Endometrial microvascular endothelial cells (primary cell): ENCODE data around the gene MORN3. TPM values are rescaled to one million over a fixed set of nuclear protein-coding genes. Genes with fewer than 3 reads are reported as not detected.

Experiments
- in situ Hi-C: cut with HindIII; loops from 2 replicates; pipeline ENCODE4 v1.10.0; 2017; ENCODE audit warnings: low sequenced_read_pairs, low pct_unique_long_range_greater_than_20kb; ENCODE audit errors: inconsistent ontology term
- total RNA-seq: library from RNA; depleted of rRNA; stranded (reverse); fragments of >200 nt; gene quantifications from one replicate; pipeline ENCODE4 v1.2.3, GENCODE V29; 2015; ENCODE audit errors: inconsistent ontology term

Gene MORN3
- total RNA-seq, 1 donor from 2014 or later, result 0.19 TPM

DNA sequence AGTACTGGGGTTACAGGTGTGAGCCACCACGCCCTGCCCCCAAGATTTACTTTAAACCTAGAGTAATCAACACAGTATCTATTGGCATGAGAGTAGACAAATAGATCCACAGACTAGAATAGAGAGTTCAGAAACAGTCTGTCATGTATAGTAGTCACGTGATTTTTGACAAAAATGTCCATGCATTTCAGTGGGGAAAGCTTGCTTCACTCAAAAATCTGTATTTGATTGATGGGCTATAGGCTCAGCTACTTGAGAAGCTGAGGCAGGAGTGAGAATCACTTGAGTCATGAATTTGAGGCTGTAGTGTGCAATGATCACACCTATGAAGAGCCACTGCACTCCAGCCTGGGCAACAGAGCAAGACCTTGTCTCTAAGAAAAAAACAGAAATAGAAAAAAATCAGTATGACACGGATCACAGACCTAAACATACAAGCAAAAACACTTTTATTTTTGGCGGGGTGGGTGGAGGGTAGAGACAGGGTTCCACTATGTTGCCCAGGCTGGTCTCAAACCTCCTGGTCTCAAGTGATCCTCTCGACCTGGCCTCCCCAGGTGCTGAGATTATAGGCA, 50.7 kb downstream of the MORN3 start:
- in situ Hi-C loops, result no loop called here

DNA sequence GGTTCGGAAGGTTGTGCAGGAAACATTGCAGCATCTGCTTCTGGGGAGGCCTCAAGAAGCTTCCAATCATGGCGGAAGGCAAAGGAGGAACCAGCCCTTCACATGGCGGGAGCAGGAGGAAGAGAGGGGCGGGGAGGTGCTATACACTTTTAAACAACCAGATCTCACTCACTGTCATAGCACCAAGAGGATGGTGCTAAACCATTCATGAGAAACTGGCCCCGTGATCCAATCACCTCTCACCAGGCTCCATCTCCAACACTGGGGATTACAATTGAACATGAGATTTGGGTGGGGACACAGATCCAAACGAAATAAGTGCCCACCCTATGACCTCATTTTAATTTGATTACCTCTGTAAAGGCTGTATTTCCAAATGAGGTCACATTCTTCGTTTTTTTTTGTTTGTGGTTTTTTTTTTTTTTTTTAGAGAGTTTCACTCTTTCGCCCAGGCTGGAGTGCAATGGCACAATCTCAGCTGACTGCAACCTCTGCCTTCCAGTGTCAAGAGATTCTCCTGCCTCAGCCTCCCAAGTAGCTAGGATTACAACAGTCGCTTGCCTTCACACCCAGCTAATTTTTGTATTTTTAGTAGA, 54.5 kb downstream of the MORN3 start:
- in situ Hi-C loops, result no loop called here

DNA sequence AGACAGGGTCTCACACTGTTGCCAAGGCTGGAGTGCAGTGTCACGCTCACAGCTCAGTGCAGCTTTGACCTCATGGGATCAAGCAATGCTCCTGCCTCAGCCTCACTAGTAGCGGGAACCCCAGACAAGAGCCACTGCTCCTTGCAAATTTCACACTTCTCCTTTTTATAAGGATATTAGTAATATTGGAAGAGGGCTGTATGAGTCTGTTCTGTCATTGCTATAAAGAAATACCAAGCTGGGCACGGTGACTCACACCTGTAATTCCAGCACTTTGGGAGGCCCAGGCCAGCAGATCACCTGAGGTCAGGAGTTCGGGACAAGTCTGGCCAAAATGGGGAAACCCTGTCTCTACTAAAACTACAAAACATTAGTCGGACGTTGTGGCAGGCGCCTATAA, 56.0 kb downstream of the MORN3 start:
- in situ Hi-C loops, result no loop called here

DNA sequence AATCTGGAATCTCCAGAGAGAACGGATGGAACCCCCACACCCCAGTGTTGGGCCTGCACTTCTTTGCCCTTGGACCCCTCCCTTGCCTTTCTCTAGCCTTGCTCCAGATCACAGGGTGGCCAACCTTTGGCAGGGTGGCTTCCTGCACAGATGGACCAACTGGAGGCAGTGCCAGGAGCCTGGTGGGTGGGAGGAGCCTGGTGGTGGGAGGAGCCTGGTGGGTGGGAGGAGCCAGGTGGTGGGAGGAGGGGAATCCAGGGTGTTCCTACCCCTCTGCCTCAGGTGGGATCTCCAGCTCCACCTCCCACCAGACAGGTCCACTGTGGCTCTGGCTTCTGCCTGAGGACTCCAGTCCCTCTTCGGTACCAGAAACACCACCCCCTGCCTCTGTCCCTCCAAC, 58.1 kb downstream of the MORN3 start:
- in situ Hi-C loops, result no loop called here

DNA sequence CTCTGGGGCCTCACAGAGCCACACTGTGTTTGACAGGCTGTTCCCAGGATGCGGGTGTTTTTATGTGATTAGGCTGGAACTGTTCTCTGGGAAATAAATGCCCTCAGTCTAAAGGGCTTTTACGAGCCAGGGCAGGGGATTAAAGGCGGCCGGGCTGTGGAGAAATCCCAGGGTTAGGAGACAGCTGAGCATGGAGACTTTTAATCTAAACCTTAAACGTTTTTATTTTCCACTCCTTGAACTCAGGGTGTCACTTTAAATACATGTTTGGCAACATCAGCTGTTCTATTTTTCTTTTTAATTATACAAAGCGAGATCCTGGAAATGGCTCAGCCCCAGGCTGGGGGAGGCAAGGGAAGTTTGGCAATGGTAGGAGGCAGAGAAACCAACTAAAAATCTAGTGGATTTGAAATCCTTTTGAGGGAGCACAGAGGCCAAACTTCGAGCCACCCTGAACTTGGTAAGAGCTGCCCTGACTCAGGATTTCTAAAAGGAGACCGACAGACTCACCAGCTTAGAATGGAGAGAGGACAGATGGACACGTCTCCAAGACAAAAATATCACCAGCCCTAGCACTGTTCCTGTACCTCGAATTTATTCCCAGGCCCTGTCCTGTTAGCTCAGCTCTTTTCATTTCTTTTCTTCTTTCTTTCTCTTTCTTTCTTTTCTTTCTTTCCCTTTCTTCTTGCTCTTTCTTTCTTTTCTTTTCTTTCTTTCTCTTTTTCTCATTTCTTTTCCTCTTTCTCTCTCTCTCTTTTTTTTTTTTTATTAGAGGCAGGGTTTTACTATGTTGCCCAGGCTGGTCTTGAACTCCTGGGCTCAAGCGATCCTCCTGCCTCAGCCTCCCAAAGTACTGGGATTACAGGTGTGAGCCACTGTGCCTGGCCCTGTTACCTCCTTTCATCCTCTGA, 59.0 kb downstream of the MORN3 start:
- in situ Hi-C loops, result no loop called here

DNA sequence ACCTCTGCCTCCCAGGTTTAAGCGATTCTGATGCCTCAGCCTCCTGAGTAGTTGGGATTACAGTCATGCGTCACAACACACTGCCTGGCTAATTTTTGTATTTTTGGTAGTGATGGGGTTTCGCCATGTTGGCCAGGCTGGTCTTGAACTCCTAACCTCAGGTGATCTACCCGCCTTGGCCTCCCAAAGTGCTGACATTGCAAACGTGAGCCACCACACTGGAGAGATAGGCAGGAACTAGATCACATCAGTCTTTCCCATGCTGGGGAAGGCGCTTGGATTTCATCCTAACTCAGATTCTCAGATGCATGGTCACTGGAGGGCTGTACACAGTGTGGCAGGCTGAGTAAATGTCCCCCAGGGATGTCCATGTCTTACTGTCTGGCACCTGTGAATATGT, 61.2 kb downstream of the MORN3 start:
- in situ Hi-C loops, result no loop called here

DNA sequence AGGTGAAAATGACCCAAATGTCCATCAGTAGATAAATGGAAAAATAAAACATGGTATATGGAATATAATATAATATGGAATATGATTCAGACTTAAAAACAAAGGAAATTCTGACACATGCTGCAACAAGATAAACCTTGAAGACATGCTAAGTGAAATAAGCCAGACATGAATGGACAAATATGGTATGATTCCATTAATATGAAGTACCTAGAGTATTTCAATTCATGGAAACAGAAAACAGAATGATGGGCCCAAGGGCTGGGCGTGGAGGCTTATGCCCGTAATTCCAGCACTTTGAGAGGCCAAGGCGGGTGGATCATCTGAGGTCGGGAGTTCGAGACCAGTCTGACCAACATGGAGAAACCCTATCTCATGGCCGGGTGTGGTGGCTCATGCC, 65.9 kb downstream of the MORN3 start:
- in situ Hi-C loops, result no loop called here

DNA sequence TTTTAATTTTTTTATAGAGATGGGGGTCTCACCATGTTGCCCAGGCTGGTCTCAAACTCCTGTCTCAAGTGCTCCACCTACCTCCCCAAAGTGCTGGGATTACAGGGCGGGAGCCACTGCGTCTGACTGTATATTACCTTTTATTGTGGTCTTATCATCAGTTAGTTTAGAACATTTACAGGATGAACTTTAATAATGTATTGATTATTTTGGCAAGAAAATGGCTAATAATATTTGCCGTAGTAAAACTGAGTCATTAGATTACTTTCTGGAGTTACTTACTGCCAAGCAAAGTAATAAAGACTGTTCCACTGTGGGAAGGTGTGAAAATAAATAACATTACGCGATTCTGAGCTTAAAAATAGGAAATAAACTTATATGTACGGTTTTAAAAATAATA, 66.7 kb downstream of the MORN3 start:
- in situ Hi-C loops, result no loop called here

DNA sequence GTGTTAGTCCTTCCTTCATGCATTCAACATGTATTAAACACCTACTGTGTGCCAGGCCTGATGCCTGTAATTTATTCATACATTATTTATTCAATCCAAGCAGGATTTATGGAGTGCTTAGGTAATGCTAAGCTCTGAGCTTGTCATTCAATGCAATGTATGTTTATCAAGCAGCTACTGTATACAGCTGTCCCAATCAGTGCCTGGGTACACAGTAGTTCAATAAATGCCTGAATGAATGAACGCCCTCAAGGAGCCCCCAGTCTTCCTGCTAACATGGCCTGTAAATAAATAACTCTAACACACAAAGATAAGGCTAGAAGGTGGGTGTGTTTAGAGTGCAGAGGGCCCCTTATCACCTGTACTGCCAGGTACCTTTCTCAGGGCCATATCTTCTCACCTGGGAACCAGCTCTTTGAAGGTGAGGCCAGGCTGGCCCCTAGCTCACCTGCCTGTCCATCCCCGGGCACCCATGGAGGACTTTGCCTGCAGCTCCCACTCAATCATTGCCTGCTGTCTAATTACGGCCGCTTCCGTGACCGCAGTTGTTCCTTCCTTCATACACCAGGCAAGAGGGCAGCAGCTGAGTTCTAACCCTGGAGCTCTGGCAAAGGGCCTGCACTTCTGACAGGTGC, 68.6 kb downstream of the MORN3 start:
- in situ Hi-C loops, result no loop called here

Other genes with a start within 250 kb of the MORN3 start
- 25.6 TPM for gene KDM2B, start 88.6 kb downstream of the MORN3 start, total RNA-seq
- gene ORAI1, start 43.1 kb downstream of the MORN3 start, total RNA-seq, result 46.9 TPM
- gene TMEM120B, start 43.1 kb upstream of the MORN3 start, total RNA-seq, result 9.8 TPM
- 14.6 TPM for gene RHOF, start 124.0 kb upstream of the MORN3 start, total RNA-seq
- 5.8 TPM for gene SETD1B, start 134.4 kb upstream of the MORN3 start, total RNA-seq
- not detected for gene HPD, start 189.2 kb upstream of the MORN3 start, total RNA-seq
- 120 TPM for gene PSMD9, start 219.1 kb upstream of the MORN3 start, total RNA-seq
- 0.37 TPM for gene CFAP251, start 248.9 kb upstream of the MORN3 start, total RNA-seq